Transverse colon (tissue), 4 donors: ENCODE results near the gene TRIM3.

ENCODE experiments used
- CTCF ChIP-seq, 5 experiments: fragments of 200-600 bp in 3 of 5; fragments of 450-650 bp in 2 of 5; sonication (generic) in 3 of 5; IDR thresholded peaks; 1 replicate in 2 of 5; 2 replicates in 3 of 5; pipeline ENCODE4 v1.5.1; 2016 to 2017; ENCODE audit warnings: antibody characterized with exemption in 5 of 5, inconsistent platforms in 3 of 5, mild to moderate bottlenecking in 2 of 5, moderate library complexity in 1 of 5
- POLR2A ChIP-seq: fragments of 450-650 bp; IDR thresholded peaks from one replicate; pipeline ENCODE4 v1.6.1; 2016; ENCODE audit warnings: antibody characterized with exemption, mild to moderate bottlenecking, moderate library complexity
- POLR2AphosphoS5 ChIP-seq, 3 donors: sonication (generic); formaldehyde crosslinking; IDR thresholded peaks; one replicate each; pipeline ENCODE4 v1.6.1; 2016; ENCODE audit warnings: antibody characterized with exemption in 3 of 3

- no peak for TF ChIP-seq CTCF (IDR thresholded peaks at IDR 0.05)
- TF ChIP-seq POLR2AphosphoS5 (IDR thresholded peaks at IDR 0.05): no peak
- no peak for TF ChIP-seq POLR2A
These were observed 15.2 kb downstream of the TRIM3 start for GRCh38 chr11:6458352-6459098.
